LNCaP clone FGC (cell line): ENCODE data around the gene SLC22A12.
"Not testable (repeated sequence)": the region's sequence is repeated elsewhere in the genome, so short reads cannot be mapped to it uniquely, and the experiment has no call there.

Experiments used
- DNase-seq: peaks from one replicate; pipeline ENCODE4 v3.0.0-alpha.2; 2011; ENCODE audit warnings: low read depth
- H3K4me3 ChIP-seq: 2 replicates; pipeline ENCODE4 v1.5.1; 2011; ENCODE audit warnings: mild to moderate bottlenecking, low read depth, low read length, control low read depth
- CTCF ChIP-seq: IDR thresholded peaks from 2 replicates; pipeline ENCODE4 v1.5.1; 2012; ENCODE audit warnings: mild to moderate bottlenecking; ENCODE audit not compliant: control insufficient read depth, insufficient read depth; ENCODE audit errors: extremely low read depth

Gene SLC22A12

GRCh38 chr11:64558869-64559268 is 32.2 kb upstream of the SLC22A12 start:
- H3K4me3 ChIP-seq = no peak overlapping the region
- TF ChIP-seq CTCF = no peak
- DNase-seq = no peak

DNA sequence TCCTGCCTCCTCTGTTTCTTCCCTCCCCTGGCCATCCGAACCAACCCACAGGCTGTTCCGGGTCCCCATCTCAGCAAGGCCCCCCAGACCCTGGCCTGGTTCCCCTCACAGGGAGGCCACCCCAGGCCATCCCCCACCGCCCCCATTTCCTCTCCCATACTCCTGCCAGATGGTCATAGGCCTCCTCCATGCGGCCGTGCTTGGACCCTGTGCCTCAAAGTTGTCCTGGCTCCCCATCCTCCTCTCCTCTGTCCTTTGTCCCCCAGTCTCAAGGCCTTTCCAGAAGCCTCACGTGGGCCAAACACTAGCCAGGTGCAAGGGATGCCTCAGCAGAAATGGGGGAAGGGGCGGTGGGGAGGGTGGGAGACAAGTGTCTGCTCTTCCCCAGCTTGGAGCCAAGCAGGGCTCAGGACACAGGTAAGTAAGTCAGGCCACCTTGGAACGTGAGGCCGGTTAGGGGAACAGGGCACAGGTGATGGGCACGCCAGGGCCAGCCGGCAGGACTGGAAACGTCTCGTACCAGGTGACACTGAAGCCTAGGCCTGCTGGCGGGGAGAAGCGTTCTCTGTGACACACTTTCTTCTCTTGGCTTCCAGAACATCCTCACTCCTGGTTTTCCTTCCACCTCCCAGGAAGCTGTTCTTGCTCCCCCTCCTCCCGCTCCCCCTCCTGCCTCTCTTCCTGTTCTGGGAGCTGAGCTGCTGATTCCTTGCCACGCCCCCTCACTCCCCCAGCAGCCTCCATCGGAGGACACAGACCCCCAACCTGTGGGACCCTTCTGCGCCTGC is 31.5 kb upstream of the SLC22A12 start:
- H3K4me3 ChIP-seq = no peak overlapping the region
- TF ChIP-seq CTCF = no peak
- no peak for DNase-seq

DNA sequence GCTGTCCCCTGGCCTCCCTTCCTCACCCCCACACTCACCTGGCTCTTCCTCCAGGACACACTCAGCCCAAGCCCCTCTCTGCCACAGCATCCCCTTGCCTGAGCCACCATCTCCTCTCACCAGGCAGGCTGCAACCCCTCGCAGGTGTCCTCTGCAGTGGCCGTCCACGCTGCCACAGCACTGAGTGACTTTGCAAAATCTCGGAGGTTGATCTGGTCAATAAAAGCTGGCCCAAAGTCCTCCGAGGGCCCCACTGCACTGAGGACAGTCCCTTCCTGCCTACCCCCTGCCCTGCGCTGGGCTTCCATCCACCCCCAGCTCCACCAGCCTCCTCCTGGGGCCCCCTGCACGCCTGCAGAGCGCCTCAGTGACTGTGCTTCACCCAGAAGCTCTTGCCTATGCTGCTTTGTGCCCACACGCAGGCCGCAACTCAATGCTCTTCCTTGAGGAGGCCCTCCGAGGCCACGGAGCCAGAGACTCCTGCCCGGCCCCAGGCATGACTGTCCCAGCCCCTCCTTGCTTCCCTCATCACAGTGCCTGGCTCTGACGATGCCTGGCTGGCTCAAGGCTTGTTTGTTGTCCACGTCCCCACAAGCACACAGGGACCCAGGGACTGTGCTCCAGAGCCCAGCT is 30.8 kb upstream of the SLC22A12 start:
- DNase-seq = no peak
- H3K4me3 ChIP-seq = no peak overlapping the region
- TF ChIP-seq CTCF = no peak

DNA sequence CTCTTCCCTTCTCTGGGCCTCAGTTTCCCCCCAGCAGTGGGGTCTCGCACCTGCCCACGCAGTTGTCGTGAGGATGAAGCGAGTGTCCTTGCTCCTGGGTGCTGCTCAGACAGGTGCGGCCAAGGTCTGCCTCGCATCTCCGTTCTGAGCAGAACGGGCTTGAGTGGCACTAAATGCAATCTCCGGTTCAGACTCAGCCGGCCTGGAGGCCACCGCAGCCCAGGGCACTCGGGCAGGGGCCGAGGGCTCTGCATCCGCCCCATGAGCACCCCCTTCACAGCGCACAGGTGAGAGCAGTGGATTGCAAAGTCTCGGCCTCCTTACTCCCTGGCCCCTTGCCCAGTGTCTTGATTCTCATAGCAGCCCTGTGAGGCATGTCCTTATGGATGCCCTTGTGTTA is 30.1 kb upstream of the SLC22A12 start:
- no peak for TF ChIP-seq CTCF
- H3K4me3 ChIP-seq = no peak overlapping the region
- DNase-seq = no peak

- not testable (repeated sequence) for DNase-seq
Measured at GRCh38 chr11:64561429-64561828, 29.6 kb upstream of the SLC22A12 start.

DNA sequence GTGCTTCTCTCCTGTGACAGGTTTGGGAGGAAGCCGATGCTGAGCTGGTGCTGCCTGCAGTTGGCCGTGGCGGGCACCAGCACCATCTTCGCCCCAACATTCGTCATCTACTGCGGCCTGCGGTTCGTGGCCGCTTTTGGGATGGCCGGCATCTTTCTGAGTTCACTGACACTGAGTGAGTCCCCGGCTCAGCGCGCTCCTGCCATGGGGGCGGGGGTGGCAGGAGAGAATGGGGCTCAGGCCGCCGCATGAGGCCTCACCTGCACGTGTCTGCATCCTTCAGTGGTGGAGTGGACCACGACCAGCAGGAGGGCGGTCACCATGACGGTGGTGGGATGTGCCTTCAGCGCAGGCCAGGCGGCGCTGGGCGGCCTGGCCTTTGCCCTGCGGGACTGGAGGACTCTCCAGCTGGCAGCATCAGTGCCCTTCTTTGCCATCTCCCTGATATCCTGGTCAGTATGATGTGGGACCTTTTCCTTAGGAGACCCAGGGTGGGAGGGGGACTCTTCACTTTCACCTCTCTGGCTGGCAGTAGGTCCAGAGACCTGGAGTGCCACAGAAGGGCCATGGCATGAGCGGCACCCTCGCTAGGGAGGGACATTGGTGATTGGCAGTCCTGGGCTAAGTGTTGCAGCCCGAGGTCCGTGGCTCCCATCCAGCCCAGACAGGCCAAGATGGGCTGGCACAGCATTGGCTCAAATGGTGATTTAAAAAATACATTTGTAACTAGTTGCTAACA is 28.9 kb upstream of the SLC22A12 start:
- DNase-seq = no peak
- H3K4me3 ChIP-seq = no peak overlapping the region
- TF ChIP-seq CTCF = no peak

More at GRCh38 chr11:64561429-64561828, 29.6 kb upstream of the SLC22A12 start:
- H3K4me3 ChIP-seq = not testable (repeated sequence)

GRCh38 chr11:64562723-64563351 is 28.2 kb upstream of the SLC22A12 start:
- no peak overlapping the region for H3K4me3 ChIP-seq
- DNase-seq = no peak
- TF ChIP-seq CTCF = no peak
